Thoracic aorta (tissue), 2 donors: ENCODE results near the gene PARP6. TPM values are rescaled to one million over a fixed set of nuclear protein-coding genes. Genes with fewer than 3 reads are reported as not detected.

Source experiments
- ATAC-seq: fragments of 150-250 bp; one replicate; pipeline ENCODE4 v1.8.0; 2017; ENCODE audit warnings: low read depth; ENCODE audit not compliant: insufficient number of reproducible peaks, low FRiP score
- DNase-seq: peaks from one replicate; pipeline ENCODE4 v3.0.0-alpha.2; 2020; ENCODE audit warnings: low spot score
- H3K27ac ChIP-seq, 2 donors: fragments of 200-600 bp; sonication (generic); 1 replicate in 1 of 2; 2 replicates in 1 of 2; pipeline ENCODE4 v1.5.1; 2016; ENCODE audit warnings: mild to moderate bottlenecking in 2 of 2, moderate library complexity in 2 of 2
- H3K27me3 ChIP-seq: fragments of 200-600 bp; sonication (generic); replicated peaks from 2 replicates; pipeline ENCODE4 v1.6.0; 2016; ENCODE audit warnings: mild to moderate bottlenecking; ENCODE audit not compliant: insufficient read depth
- H3K36me3 ChIP-seq: fragments of 200-600 bp; sonication (generic); one replicate; pipeline ENCODE4 v1.5.1; 2016
- H3K4me1 ChIP-seq, 2 donors: fragments of 200-600 bp; sonication (generic); 1 replicate in 1 of 2; 2 replicates in 1 of 2; pipeline versions ENCODE4 v1.5.1 to v1.6.0; 2016; ENCODE audit warnings: low read depth in 2 of 2, mild to moderate bottlenecking in 1 of 2; ENCODE audit not compliant: control insufficient read depth in 1 of 2
- H3K4me3 ChIP-seq: fragments of 200-600 bp; sonication (generic); 2 replicates; pipeline ENCODE4 v1.5.1; 2016; ENCODE audit warnings: mild to moderate bottlenecking
- H3K9me3 ChIP-seq: fragments of 200-600 bp; sonication (generic); 2 replicates; pipeline ENCODE4 v1.5.1; 2016
- CTCF ChIP-seq: fragments of 200-600 bp; sonication (generic); IDR thresholded peaks from one replicate; pipeline ENCODE4 v1.5.1; 2019; ENCODE audit warnings: antibody characterized with exemption
- total RNA-seq, 2 donors: library from RNA; depleted of rRNA; stranded (reverse); fragments of >200 nt; gene quantifications; one replicate each; pipeline versions ENCODE4 v1.1.0 to v1.2.3, GENCODE V29; 2016

PARP6 gene
- total RNA-seq, 2 donors from 2014 or later = 44.0 to 49.9 TPM

GRCh38 chr15:72269739-72270138 is 2.6 kb downstream of the PARP6 start:
- no peak for TF ChIP-seq CTCF
- Histone ChIP-seq H3K9me3 (no peaks in the 10 kb centered on the region), H3K27ac (no peak overlapping the region), H3K36me3 (peaks cover 39% of the 10 kb centered on the region), H3K4me3 (no peak overlapping the region), H3K4me1 (peaks cover 15 to 23% of the 10 kb centered on the region in 2 donors), H3K27me3 (no peaks in the 10 kb centered on the region)
- no peak for DNase-seq
- no peak for ATAC-seq

GRCh38 chr15:72265031-72265430 is 7.3 kb downstream of the PARP6 start:
- Histone ChIP-seq H3K4me1 (no peaks in the 10 kb centered on the region), H3K27me3 (no peaks in the 10 kb centered on the region), H3K27ac (no peak overlapping the region), H3K36me3 (peaks cover 84% of the 10 kb centered on the region), H3K9me3 (no peaks in the 10 kb centered on the region), H3K4me3 (no peak overlapping the region)
- TF ChIP-seq CTCF = no peak
- DNase-seq (no peak), ATAC-seq (no peak)

GRCh38 chr15:72252663-72253299 is 19.6 kb downstream of the PARP6 start:
- DNase-seq = no peak
- TF ChIP-seq CTCF = no peak
- no peaks in the 10 kb centered on the region for H3K9me3 ChIP-seq
- no peak for ATAC-seq
- no peaks in the 10 kb centered on the region for H3K4me1 ChIP-seq
- no peak overlapping the region for H3K4me3 ChIP-seq
- H3K27ac ChIP-seq = no peak overlapping the region
- no peaks in the 10 kb centered on the region for H3K27me3 ChIP-seq
- H3K36me3 ChIP-seq = peaks cover 75% of the 10 kb centered on the region

GRCh38 chr15:72249142-72249810 is 23.1 kb downstream of the PARP6 start:
- H3K27me3 ChIP-seq = no peaks in the 10 kb centered on the region
- no peak overlapping the region for H3K4me3 ChIP-seq
- ATAC-seq (no peak), DNase-seq (no peak)
- TF ChIP-seq CTCF = no peak
- H3K4me1 ChIP-seq = no peaks in the 10 kb centered on the region
- H3K9me3 ChIP-seq = no peaks in the 10 kb centered on the region
- peaks cover 57% of the 10 kb centered on the region for H3K36me3 ChIP-seq
- H3K27ac ChIP-seq = no peak overlapping the region

- Histone ChIP-seq H3K36me3 (peaks cover 57% of the 10 kb centered on the region), H3K27me3 (no peaks in the 10 kb centered on the region), H3K4me3 (no peak overlapping the region), H3K9me3 (no peaks in the 10 kb centered on the region), H3K27ac (no peak overlapping the region), H3K4me1 (no peaks in the 10 kb centered on the region)
- ATAC-seq = no peak
- no peak for DNase-seq
- no peak for TF ChIP-seq CTCF
Observed at GRCh38 chr15:72248514-72248913, 23.8 kb downstream of the PARP6 start.
